ENCODE measurements around the gene HTR4.

DNA sequence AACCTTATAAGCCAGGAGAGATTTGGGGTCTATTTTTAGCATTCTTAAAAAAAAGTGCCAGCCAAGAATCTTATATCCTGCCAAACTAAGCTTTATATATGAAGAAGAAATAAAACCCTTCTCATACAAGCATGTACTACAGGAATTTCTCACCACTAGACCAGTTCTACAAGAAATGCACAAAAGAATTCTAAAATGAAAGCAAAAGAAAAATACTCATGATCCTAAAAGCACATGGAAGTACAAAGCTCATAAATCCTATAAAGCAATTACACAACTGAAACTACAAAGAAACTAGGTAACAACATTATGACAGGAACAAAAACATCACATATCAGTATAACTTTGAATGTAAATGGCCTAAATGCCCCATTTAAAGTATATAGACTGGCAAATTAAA is 34.5 kb upstream of the HTR4 start:
- TF ChIP-seq, protein P1, sequence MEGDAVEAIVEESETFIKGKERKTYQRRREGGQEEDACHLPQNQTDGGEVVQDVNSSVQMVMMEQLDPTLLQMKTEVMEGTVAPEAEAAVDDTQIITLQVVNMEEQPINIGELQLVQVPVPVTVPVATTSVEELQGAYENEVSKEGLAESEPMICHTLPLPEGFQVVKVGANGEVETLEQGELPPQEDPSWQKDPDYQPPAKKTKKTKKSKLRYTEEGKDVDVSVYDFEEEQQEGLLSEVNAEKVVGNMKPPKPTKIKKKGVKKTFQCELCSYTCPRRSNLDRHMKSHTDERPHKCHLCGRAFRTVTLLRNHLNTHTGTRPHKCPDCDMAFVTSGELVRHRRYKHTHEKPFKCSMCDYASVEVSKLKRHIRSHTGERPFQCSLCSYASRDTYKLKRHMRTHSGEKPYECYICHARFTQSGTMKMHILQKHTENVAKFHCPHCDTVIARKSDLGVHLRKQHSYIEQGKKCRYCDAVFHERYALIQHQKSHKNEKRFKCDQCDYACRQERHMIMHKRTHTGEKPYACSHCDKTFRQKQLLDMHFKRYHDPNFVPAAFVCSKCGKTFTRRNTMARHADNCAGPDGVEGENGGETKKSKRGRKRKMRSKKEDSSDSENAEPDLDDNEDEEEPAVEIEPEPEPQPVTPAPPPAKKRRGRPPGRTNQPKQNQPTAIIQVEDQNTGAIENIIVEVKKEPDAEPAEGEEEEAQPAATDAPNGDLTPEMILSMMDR (conservative IDR thresholded peaks at IDR 0.05; ENCODE audit: low read depth, low read length) = no peak
- TF ChIP-seq EZH2 (IDR thresholded peaks at IDR 0.05; ENCODE audit: borderline replicate concordance, low read depth, low read length, poor library complexity, severe bottlenecking) = no peak
